Duodenal mucosa (tissue), 2 donors: ENCODE data around the gene PTPRE.
"Not testable (repeated sequence)": the region's sequence is repeated elsewhere in the genome, so short reads cannot be mapped to it uniquely, and the experiment has no call there.

ENCODE experiments used
- H3K27ac ChIP-seq: one replicate; pipeline ENCODE4 v1.7.0; 2013; ENCODE audit warnings: low read depth, low read length
- H3K27me3 ChIP-seq, 2 donors: one replicate each; pipeline ENCODE4 v1.7.0; 2013; ENCODE audit warnings: low read length in 2 of 2, control low read depth in 1 of 2; ENCODE audit not compliant: insufficient read depth in 2 of 2, control insufficient read depth in 1 of 2
- H3K36me3 ChIP-seq, 2 donors: one replicate each; pipeline ENCODE4 v1.7.0; 2013; ENCODE audit warnings: low read length in 2 of 2, control low read depth in 1 of 2; ENCODE audit not compliant: insufficient read depth in 2 of 2, control insufficient read depth in 1 of 2
- H3K4me1 ChIP-seq, 2 donors: one replicate each; pipeline ENCODE4 v1.7.0; 2013; ENCODE audit warnings: low read length in 2 of 2, control low read depth in 1 of 2; ENCODE audit not compliant: insufficient read depth in 2 of 2, control insufficient read depth in 1 of 2
- H3K4me3 ChIP-seq, 2 donors: one replicate each; pipeline ENCODE4 v1.7.0; 2013; ENCODE audit warnings: low read length in 2 of 2, low read depth in 1 of 2
- H3K9ac ChIP-seq, 2 donors: one replicate each; pipeline ENCODE4 v1.7.0; 2013; ENCODE audit warnings: low read length in 2 of 2, low read depth in 1 of 2
- H3K9me3 ChIP-seq, 2 donors: one replicate each; pipeline ENCODE4 v1.7.0; 2013; ENCODE audit warnings: low read length in 2 of 2, control low read depth in 1 of 2; ENCODE audit not compliant: control insufficient read depth in 1 of 2

PTPRE gene

DNA sequence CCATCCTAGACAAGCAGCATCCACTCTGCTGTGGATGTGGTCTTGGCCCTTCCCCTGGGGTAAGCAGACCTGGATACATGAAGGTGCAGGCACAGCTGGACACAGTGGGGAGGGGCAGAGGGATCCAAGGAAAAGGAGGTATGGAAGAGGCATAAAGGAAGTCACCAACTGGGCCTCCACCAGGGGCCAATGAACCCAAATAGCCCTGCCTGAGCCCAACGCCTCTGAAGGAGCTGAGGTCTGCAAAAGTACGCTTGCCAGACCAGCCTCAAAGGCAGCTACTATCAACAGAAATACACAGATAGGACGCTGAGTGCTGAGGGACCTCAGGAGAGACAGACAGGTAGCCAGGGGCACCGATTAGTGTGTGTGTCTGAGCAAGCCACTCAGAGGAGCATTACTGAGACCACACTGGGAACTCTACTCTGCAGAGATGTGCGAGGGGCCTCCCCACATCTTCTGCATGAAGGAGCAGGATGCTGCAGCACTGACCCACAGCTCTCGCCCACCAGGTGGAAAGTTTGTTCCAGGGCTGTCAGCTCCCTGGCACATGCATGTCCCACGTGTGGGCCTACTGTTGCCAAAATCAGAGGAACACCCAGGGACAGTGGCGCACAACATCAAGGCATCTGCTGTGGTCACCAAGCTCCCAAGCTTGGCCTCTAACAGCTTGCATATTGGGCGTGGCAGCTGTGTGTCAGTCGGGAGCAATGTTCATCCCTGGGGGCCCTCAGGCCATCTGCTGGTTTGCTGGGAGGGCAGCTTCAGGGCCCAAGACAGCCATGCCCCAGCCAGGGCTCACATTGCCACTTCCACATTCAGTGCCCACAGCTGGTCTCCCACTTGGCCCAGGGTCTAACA lies 179.3 kb downstream of the PTPRE start:
- Histone ChIP-seq H3K4me1 (no peaks in the 10 kb centered on the region), H3K9me3 (no peaks in the 10 kb centered on the region), H3K27me3 (no peaks in the 10 kb centered on the region), H3K36me3 (peaks cover 0 to 23% of the 10 kb centered on the region in 2 donors), H3K9ac (no peak overlapping the region), H3K4me3 (no peak overlapping the region), H3K27ac (no peak overlapping the region)

DNA sequence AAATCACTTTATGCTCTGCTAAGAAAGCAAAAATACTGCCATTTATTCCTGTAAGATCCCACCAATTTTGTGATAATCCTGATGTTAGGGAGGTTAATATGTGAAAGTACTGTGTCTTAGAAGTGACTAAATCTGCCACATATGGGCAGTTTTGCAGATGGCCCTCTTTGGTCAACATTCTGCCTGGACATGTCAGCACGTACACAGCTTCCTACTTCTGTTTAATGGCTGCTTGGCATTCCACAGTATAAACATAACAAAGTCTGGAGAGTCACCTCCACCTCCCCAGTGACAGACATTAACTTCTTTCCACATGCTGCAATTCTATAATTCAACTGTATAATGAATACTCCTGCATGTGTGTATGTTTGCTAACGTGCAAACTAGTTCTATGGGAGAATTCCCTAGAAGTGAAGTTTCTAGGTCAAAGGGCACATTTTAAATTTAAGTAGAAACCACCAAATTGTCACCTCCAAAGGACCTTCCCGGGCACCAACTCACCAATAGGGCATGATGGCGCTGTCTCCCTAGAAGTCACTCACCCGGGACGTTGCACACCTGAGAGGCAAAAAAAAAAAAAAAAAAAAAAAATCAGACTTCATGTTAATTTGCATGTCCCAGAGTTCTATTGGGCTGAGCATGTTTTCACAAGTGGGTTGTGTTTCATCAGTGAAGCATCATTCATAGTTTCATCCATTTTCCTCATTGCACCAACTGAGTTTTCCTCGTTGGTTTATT lies 180.4 kb downstream of the PTPRE start:
- Histone ChIP-seq H3K9ac (no peak overlapping the region), H3K27ac (no peak overlapping the region), H3K4me3 (no peak overlapping the region), H3K4me1 (no peaks in the 10 kb centered on the region), H3K27me3 (no peaks in the 10 kb centered on the region), H3K9me3 (no peaks in the 10 kb centered on the region), H3K36me3 (peaks cover 0 to 21% of the 10 kb centered on the region in 2 donors)

DNA sequence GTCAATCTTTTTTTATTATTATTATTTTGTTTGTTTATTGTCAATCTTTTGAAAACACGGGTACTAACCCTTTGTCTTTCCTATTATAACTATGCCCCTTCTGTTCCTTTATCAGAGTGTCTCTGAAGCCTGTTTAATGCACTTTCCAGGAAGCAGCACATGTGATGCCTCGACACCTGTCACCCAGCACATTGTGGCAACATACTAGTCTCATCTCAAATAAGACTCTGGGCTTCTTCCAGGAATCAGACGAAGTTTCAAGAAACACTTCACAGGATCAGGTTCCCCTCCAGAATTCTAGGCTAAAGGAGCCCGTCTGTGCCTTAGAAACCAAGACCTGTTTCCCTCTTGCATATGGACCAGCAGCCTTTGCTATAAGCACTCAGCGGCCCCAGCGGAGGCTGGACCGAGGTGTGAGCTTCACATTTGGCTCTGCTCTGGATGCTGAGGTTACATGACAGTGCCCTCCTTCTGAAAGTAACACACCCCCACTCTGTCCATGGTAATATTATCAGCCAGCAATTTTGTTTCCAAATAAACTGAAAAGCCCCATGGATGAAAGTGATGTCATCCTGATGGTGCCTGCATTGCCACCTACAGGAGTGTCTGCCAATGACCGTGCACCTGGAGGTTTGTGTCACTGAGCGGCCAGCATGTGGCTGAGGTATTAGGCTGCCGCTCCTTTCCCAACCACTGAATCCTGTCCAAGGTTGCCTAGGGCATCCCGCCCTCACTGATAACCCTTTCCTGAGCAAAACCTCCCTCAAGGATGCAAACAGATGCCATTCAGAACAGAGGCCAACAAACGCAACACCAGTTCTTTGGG lies 181.2 kb downstream of the PTPRE start:
- Histone ChIP-seq H3K36me3 (peaks cover 0 to 21% of the 10 kb centered on the region in 2 donors), H3K9ac (no peak overlapping the region), H3K4me3 (no peak overlapping the region), H3K27me3 (no peaks in the 10 kb centered on the region), H3K27ac (no peak overlapping the region), H3K4me1 (no peaks in the 10 kb centered on the region), H3K9me3 (no peaks in the 10 kb centered on the region)

DNA sequence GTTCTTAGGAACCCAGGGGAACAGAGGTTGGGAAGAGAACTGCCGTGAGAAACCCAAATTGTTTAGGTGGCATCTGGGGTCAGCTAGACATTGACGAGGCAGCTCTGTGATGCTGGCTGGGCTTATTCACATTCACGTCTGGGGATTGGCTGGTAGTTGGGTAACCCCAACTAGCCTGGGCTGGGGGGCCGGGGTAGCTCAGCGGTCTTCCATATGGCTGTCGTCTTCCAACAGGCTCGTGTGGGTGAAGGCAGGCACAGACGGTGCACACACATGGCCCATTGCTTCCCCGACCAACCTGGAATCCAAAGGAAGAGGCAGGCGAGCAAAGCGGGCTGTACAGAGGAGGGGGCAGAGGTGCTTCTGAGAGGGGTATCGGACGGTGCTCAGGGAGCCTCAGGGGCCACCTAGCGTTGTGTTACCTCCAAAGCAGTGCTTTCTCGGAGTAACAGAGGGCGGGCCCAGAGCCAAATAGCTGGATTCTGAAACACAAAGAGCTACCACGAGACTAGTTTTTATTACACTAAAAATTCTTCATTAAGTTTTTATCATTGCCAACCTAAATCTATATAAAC lies 184.8 kb downstream of the PTPRE start:
- no peak overlapping the region for H3K4me3 ChIP-seq
- H3K27me3 ChIP-seq, result no peaks in the 10 kb centered on the region
- H3K9me3 ChIP-seq, result no peaks in the 10 kb centered on the region
- H3K27ac ChIP-seq, result no peak overlapping the region
- H3K4me1 ChIP-seq, result no peaks in the 10 kb centered on the region
- no peaks in the 10 kb centered on the region for H3K36me3 ChIP-seq
- no peak overlapping the region for H3K9ac ChIP-seq

DNA sequence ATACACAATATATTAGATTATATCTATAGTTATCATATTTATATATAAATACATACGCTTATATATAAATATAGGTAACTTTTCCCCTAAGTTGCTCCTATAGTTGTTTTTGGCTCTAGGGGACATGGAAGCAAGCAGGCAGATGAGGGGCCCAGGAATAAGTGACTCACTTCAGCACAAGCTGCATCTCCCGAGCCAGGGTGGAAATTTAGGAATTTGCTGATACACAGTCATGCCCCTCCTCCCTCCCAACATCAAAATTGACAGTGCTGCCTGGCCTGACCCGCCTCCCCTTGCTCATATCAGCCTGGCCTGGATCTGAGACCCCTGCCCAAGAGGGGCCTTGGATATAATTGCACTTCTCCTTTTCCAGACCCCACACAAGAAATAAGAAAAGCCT lies 185.6 kb downstream of the PTPRE start:
- no peaks in the 10 kb centered on the region for H3K9me3 ChIP-seq
- H3K4me1 ChIP-seq, result no peaks in the 10 kb centered on the region
- H3K9ac ChIP-seq, result no peak overlapping the region
- no peak overlapping the region for H3K27ac ChIP-seq
- H3K4me3 ChIP-seq, result no peak overlapping the region
- peaks cover 0 to under 1% of the 10 kb centered on the region in 2 donors for H3K36me3 ChIP-seq
- no peaks in the 10 kb centered on the region for H3K27me3 ChIP-seq

DNA sequence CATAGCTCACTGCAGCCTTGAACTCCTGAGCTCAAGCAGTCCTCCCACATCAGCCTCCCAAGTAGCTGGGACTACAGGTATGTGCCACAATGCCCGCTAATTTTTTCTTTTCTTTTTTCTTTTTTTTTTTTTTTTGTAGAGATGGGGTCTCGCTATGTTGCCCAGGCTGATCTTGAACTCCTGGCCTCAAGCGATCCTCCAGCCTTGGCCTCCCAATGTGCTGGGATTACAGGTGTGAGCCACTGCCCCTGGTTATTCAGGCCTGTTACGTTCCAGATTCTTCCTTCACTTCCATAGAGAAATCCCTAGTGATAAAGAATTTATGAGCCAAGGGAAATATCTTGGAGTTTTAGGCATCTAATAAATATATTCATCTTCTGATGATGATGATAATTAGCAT lies 187.7 kb downstream of the PTPRE start:
- peaks cover 0 to 18% of the 10 kb centered on the region in 2 donors for H3K36me3 ChIP-seq
- not testable (repeated sequence) for H3K27me3 ChIP-seq, H3K4me3 ChIP-seq, H3K9ac ChIP-seq, H3K4me1 ChIP-seq, H3K9me3 ChIP-seq, H3K27ac ChIP-seq

DNA sequence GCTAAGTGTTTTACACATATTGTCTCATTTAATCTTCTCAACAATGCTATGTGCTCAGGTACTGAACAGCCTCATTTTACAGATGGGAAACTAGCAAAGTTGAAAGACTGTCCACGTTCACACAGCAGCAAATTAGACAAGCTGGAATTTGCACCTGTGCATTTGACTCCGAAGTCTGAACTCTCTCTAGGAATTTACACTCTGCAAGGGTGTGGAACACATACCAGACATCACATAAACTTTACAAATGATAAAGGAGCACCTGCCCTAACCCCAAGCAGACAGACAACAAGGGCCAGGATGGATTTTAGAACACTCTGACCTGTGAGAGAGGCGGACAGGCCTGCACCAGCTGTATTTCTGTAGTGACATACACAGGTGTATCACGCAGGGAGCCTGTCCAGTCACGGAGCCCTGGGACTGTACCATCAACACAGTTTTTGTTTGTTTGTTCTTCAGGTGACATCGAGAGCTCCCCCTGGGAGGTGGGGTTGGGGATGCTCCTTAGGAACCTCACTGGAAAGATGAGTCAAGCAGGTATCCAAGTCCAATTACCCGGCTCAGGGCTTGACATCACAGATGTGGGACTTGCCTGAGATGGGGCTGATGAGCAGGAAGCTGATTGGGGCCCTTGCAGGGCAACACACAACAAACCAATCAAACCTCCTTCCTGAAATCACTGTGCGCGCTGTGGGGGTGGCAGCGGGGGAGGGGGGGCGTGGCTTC lies 188.3 kb downstream of the PTPRE start:
- no peak overlapping the region for H3K4me3 ChIP-seq
- H3K27me3 ChIP-seq, result no peaks in the 10 kb centered on the region
- peaks cover 0 to 24% of the 10 kb centered on the region in 2 donors for H3K36me3 ChIP-seq
- H3K27ac ChIP-seq, result no peak overlapping the region
- no peaks in the 10 kb centered on the region for H3K9me3 ChIP-seq
- no peaks in the 10 kb centered on the region for H3K4me1 ChIP-seq
- H3K9ac ChIP-seq, result no peak overlapping the region

DNA sequence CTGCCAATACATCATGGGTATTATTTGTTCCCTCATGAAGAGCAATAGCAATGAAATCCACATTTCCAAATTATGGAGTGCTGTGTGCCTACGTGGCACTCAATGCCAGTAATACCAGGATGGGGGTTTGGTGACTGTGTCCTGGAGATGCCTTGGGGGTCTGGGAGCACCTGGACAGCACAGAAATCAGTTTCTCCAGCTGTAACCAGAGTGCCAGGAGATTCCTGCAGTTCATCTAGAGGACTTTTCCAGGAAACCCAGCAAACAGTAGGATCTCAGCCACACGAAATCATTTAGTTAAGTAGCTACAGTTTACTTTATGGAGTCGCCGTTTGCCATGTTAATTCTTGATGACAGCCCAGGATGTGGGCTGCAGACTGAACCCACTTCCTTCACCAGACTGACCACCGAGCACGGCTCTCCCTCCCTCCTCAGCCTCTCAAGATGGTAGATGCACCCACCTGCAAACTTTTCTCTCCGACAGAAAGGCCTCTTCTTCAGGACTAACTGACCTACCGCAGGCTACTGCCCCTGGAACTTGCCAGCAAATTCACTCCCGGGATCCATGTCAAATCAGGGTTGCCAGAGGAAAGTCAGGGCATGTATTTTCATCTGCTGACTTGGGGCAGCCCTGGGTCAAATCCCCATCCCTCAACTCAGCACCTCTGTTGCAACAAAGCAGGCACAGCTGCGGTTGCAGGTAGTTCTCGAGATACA lies 189.0 kb downstream of the PTPRE start:
- H3K4me3 ChIP-seq, result no peak overlapping the region
- no peaks in the 10 kb centered on the region for H3K9me3 ChIP-seq
- H3K9ac ChIP-seq, result no peak overlapping the region
- H3K36me3 ChIP-seq, result peaks cover 0 to 24% of the 10 kb centered on the region in 2 donors
- no peak overlapping the region for H3K27ac ChIP-seq
- no peaks in the 10 kb centered on the region for H3K27me3 ChIP-seq
- H3K4me1 ChIP-seq, result no peaks in the 10 kb centered on the region
